Measurements from ENCODE around the gene CUL4B.
"Not testable (repeated sequence)": the region's sequence is repeated elsewhere in the genome, so short reads cannot be mapped to it uniquely, and the experiment has no call there.

The CUL4B gene

DNA sequence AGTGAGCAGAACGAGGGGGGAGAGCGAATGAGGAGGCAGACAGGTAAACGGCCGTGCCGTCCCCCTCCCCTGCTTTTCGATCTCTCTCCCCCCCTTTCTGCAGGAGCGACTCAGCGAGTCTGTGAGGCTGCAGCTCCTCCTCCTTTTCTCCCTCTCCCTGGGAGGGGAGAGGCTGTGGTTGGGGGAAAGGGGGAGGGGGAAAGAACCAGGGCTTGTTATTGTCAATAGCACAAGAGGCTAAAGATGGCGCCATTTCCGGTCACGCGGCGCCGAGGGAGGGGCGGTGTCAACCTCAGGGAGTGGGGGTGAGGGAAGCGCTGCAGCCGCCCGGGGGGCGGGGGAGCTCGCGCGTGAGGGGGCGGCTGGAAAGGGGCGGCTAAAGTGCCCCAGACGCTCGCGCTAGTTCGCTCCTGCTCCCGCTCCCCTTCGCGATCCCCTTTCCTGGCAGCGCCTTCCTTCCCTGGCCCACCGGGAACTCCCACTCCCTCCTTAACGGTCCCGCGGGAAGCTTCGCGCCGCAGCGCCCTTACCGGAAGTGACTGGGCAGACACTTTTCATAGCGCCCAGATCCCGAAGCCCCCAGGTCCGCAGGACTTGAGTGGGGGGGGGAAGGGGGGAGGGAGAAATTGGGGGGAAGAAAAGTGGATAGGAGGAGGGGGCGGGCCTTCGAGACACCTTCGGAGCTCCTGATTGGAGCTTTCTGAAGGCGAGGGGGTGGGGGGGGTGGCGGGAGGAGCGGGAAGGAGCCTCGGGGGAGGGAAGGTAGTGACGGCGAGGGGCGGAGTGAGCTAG is at the start of gene CUL4B:
TSS of gene CUL4B (minus strand) at position 121 of the 792 bp plus-strand sequence. CDS start 324 bp downstream, outside the sequence.
- no peak for TF ChIP-seq CTCF (IDR thresholded peaks at IDR 0.05)
- Histone ChIP-seq H3K4me3 (peak within 1 kb of the TSS; percentile 81), H3K27ac (peak within 1 kb of the TSS; percentile 95 to 97)
- DNase-seq (ENCODE audit: low spot score), result peak; percentile 95

- no peak for DNase-seq (ENCODE audit: low spot score)
- TF ChIP-seq CTCF (IDR thresholded peaks at IDR 0.05), result no peak
Observed at GRCh38 chrX:120604361-120604782, 43.6 kb upstream of the CUL4B start.

DNA sequence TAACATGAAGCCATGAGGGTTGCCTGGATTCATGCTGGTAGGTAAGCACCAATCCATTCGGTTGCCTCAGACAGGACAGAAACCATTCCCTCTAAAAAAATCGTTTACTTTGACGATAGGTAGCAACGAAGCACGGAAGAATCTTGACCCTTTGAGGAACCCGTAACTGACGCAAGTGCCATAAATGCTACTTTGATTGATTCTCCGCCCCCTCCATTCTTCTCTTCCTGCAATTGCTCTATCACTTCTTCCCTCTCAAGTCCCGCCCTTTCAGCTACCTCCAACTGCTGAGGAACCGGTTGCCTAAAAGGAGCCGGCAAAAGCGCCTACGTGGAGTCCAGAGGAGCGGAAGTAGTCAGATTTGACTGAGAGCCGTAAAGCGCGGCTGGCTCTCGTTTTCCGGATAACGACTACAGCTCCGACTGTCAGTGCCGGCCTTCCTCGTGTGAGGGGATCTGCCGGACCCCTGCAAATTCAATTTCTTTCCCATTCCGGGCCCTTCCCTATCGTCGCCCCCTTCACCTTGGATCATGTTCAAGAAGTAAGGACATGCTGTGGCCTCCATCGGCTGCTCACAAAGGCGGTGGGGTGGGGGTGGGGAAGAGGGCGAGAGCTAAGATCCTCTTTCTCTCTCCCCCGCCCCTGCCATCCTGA is 43.1 kb upstream of the CUL4B start, which contains the start of gene MCTS1:
TSS of gene MCTS1 (plus strand) at position 395 of the 654 bp plus-strand sequence. CDS start at position 531, 136 bp downstream.
- H3K4me3 ChIP-seq, result peak within 1 kb of the TSS; percentile 79
- peak; percentile 90 for DNase-seq (ENCODE audit: low spot score)
- no peak for TF ChIP-seq CTCF (IDR thresholded peaks at IDR 0.05)
- peak within 1 kb of the TSS; percentile 74 to 88 for H3K27ac ChIP-seq

More at GRCh38 chrX:120604361-120604782, 43.6 kb upstream of the CUL4B start:
- Histone ChIP-seq H3K4me3 (peak overlapping the region; percentile 79), H3K27ac (peak overlapping the region; percentile 74 to 88)

DNA sequence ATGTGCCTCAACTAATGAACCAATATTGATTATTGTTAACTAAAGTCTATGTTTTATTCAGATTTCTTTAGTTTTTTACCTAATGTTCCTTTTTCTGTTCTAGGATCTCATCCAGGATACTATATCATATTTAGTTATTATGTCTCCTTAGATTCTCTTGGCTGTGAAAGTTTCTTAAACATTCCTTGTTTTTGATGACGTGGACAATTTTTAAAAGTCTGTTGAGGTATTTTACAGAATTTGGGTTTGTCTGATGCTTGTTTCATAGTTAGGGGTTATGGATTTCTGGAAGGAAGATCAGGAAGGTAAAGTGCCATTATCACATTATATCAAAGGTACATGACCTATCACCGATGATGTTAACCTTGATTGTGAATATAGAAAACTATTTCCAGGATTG is 24.9 kb upstream of the CUL4B start:
- no peak for TF ChIP-seq CTCF (IDR thresholded peaks at IDR 0.05)

DNA sequence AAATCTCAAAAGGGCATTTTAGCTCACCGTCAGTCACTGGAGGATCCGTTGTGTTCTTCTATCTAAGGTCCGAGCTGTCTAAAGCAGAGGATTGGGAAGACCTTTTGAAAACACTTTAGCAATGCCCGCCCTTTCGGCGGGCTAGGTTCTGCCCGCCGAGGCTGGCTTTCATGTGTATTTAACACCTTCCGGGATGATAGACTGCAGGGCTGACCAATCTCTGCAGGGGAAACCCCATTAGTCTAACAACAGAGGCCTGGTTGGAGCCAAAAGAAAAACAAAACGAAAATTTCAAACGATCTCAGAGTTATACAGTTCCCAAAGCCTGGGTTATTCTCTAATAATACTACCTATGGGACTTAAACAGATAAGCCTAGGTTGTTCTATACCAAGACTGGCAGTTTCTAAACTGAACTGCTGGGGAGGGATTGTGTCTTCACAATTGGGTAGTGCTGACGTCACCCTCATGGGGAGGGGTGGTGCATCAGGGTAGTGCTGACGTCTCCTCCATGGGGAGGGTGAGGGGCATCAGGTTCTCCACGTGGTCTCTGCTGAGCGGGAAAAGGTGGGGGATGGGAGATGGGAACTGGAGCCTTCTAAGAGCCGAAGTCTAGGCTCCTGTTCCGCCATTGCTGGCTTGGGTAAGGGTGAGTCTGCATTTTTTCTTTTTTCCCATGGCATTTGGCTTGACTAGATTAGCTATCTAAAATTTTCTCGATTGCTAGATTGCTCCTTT is 14.8 kb upstream of the CUL4B start:
- no peak for TF ChIP-seq CTCF (IDR thresholded peaks at IDR 0.05)
- H3K4me3 ChIP-seq, result no peak overlapping the region
- H3K27ac ChIP-seq, result no peak overlapping the region
- no peak for DNase-seq (ENCODE audit: low spot score)

More for the DNA sequence above, 24.9 kb upstream of the CUL4B start:
- no peak for DNase-seq (ENCODE audit: low spot score)
- no peak overlapping the region for H3K27ac ChIP-seq
- no peak overlapping the region for H3K4me3 ChIP-seq

DNA sequence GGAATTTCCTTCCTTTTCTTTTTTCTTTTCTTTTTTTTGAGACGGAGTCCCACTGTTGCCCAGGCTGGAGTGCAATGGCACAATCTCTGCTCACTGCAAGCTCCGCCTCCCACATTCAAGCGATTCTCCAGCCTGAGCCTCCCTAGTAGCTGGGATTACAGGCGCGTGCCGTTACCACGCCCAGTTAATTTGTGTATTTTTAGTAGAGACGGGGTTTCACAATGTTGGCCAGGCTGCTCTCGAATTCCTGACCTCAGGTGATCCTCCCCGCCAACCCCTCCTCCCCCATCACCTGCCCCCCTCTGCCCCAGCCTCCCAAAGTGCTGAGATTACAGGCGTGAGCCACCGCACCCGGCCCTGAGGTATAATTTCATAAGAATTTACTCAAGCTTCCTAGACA is 13.0 kb upstream of the CUL4B start:
- not testable (repeated sequence) for H3K27ac ChIP-seq

DNA sequence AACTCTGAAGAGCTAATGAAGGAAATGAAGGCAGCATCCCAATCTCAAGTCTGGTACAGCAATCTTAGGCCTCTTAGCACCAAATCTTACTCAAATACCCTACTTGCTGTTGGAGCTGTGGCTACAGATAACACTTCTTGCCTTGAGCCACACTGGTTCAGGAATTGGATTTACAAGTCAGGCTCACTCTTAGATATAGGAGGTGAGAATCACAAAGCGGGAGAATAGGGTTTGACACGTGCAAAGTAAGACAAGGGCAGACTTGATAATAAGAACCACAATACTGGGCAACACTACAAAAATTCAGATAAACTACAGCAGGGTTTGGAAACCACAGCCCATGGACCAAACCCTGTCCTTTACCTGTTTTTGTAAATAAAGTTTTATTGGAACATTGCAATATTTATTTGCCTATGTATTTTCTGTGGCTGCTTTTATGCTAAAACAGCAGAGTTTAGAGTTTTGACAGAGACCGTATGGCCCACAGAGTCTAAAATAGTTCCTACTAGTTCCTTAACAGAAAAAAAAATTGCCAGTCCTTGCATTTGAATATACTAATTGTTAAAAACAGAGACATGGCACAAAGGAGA is 9.3 kb upstream of the CUL4B start:
- H3K27ac ChIP-seq, result no peak overlapping the region
- no peak for DNase-seq (ENCODE audit: low spot score)
- no peak for TF ChIP-seq CTCF (IDR thresholded peaks at IDR 0.05)
- H3K4me3 ChIP-seq, result no peak overlapping the region

More for the DNA sequence above, 13.0 kb upstream of the CUL4B start:
- not testable (repeated sequence) for H3K4me3 ChIP-seq; DNase-seq (ENCODE audit: low spot score)
